DOHH2 (cell line): ENCODE data around the gene MRPS34.

Experiments
- EZH2phosphoT487 ChIP-seq: fragments of 200-600 bp; sonication (generic); IDR thresholded peaks from 2 replicates; pipeline ENCODE4 v1.6.1; 2017; ENCODE audit warnings: borderline replicate concordance, mild to moderate bottlenecking, antibody characterized with exemption, low read length, moderate library complexity, mixed read lengths
- TF ChIP-seq, protein P1 (sequence below): fragments of 200-600 bp; sonication (generic); IDR thresholded peaks from one replicate; pipeline ENCODE4 v1.5.1; 2014; ENCODE audit warnings: antibody characterized with exemption, mild to moderate bottlenecking, low read depth, low read length; ENCODE audit not compliant: poor library complexity, severe bottlenecking

DNA sequence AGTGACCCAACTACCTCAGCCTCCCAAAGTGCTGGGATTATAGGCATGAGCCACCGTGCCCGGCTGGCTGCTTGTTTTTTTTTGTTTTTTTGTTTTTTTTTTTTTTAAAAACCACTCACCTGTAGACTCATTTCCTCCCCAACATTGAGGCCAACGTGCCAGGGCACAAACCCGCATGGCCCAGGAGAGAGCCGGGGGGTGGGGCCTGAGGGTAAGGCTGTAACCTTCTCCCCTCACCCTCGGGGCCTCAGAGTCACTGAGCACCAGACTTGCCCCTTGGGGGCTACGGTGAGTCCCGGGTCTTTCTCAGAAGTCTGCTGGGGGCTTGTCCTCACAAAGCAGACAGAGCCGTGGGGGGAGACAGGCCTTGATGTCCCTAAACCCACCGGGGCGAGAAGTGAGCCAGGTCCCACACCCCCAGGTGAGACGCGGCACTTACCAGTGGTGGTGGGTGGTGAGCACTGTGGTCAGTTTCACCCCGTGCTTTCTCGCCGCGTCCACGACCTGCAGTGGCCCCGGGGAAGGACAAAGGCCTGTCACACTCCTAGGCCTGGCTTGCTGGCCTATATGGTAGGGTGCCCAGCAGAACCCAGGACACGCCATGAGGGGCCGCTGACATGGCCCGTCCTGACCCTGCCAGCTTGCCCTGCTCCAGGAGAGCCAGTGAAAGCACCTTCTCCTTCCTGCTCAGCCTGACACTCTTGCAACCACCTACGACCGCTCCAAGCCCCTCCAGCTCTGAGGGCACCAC is 49.1 kb upstream of the MRPS34 start:
- TF ChIP-seq, protein P1, sequence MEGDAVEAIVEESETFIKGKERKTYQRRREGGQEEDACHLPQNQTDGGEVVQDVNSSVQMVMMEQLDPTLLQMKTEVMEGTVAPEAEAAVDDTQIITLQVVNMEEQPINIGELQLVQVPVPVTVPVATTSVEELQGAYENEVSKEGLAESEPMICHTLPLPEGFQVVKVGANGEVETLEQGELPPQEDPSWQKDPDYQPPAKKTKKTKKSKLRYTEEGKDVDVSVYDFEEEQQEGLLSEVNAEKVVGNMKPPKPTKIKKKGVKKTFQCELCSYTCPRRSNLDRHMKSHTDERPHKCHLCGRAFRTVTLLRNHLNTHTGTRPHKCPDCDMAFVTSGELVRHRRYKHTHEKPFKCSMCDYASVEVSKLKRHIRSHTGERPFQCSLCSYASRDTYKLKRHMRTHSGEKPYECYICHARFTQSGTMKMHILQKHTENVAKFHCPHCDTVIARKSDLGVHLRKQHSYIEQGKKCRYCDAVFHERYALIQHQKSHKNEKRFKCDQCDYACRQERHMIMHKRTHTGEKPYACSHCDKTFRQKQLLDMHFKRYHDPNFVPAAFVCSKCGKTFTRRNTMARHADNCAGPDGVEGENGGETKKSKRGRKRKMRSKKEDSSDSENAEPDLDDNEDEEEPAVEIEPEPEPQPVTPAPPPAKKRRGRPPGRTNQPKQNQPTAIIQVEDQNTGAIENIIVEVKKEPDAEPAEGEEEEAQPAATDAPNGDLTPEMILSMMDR, result no peak
- no peak for TF ChIP-seq EZH2phosphoT487
